ENCODE results near the gene METTL8.
"Not testable (repeated sequence)": the region's sequence is repeated elsewhere in the genome, so short reads cannot be mapped to it uniquely, and the experiment has no call there.

DNA sequence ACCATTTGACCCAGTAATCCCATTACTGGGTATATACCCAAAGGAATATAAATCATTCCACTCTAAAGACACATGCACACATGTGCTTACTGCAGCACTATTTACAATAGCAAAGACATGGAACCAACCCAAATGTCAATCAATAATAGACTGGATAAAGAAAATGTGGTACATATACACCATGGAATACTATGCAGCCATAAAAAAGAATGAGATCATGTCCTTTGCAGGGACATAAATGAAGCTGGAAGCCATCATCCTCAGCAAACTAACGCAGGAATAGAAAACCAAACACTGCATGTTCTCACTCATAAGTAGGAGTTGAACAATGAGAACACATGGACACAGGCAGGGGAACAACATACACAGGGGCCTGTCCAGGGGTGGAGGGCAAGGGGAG, 51.6 kb downstream of the METTL8 start:
- not testable (repeated sequence) for TF ChIP-seq POLR2AphosphoS5 (IDR thresholded peaks at IDR 0.05; ENCODE audit: borderline replicate concordance, low read depth, low read length); EZH2 (IDR thresholded peaks at IDR 0.05)

All from SK-N-MC (cell line).